Activated CD8-positive, alpha-beta memory T cell treated with anti-CD3 and anti-CD28 coated beads, Interleukin-2, amount 10 ng/mL, durations not matched to agents 7 days and 5 days (primary cell): Measurements from ENCODE around the gene TUBGCP4. TPM values are rescaled to one million over a fixed set of nuclear protein-coding genes. Genes with fewer than 3 reads are reported as not detected.
"Not testable (repeated sequence)": the region's sequence is repeated elsewhere in the genome, so short reads cannot be mapped to it uniquely, and the experiment has no call there.

Source experiments
- ATAC-seq: fragments of 150-1000 bp; cut with Tn5 transposase; one replicate; pipeline ENCODE4 v1.10.0; 2021; ENCODE audit warnings: moderate library complexity
- CTCF ChIA-PET: fragments of 350-600 bp; sonication (Branson Sonifier 250); formaldehyde crosslinking; loops from one replicate; lab custom pipeline; 2021; ENCODE audit warnings: antibody characterized with exemption; lab: Charles Lee
- DNase-seq: peaks from one replicate; pipeline ENCODE4 v3.0.0-alpha.2; 2020
- H3K27ac Mint-ChIP-seq: one replicate; pipeline ENCODE4 v1.8.0; 2021; ENCODE audit warnings: mild to moderate bottlenecking, mixed read lengths
- H3K27me3 Mint-ChIP-seq: one replicate; pipeline ENCODE4 v1.8.0; 2021; ENCODE audit warnings: mixed read lengths
- H3K36me3 Mint-ChIP-seq: one replicate; pipeline ENCODE4 v1.8.0; 2021; ENCODE audit warnings: mild to moderate bottlenecking, mixed read lengths
- H3K4me1 Mint-ChIP-seq: one replicate; pipeline ENCODE4 v1.8.0; 2021; ENCODE audit warnings: mixed read lengths
- H3K4me3 Mint-ChIP-seq: one replicate; pipeline ENCODE4 v1.8.0; 2021; ENCODE audit warnings: mild to moderate bottlenecking, moderate library complexity, mixed read lengths
- H3K9me3 Mint-ChIP-seq: one replicate; pipeline ENCODE4 v1.8.0; 2022; ENCODE audit warnings: low read depth, mixed read lengths
- total RNA-seq, 2 experiments: library from RNA; stranded (reverse); gene quantifications; one replicate each; pipeline ENCODE4 v1.2.3, GENCODE V29; 2021

The TUBGCP4 gene
- total RNA-seq, 2 experiments from 2014 or later: 38.9 to 49.9 TPM

DNA sequence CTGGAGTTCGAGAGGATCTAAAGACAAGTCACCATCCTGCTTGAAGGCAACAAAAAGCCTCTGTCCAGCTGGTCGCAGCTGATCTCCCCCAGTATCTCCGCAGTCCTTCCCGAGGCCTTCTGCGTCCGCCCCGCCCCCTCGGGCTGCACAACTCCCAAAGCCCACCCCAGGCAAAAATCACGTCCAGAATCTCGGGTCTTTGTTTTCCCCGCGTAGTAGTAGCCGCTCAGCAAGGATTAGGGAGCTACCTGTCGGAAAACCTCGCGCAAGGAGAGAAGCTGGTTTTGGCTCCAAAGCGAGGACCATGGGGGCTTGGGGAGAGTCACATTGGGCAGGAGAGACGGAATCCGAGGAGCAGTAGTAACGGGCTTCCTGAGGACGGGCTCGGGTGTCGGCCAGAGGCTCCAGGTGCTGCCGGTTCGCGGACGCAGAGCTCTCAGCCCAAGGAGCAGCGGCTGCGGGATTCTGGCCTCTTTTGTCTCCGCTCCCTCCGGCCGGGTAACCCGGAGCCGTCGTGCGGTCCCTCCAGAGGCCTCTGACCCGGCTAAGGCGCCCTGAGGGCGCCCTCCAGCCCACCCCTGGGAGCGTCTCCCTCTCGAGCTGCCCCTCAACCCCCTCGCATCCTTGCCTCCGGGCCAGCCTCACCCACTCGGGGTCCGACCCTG, 459 bp upstream of the TUBGCP4 start:
- H3K27me3 Mint-ChIP-seq: no peaks in the 10 kb centered on the region
- peaks cover 50% of the 10 kb centered on the region for H3K4me1 Mint-ChIP-seq
- CTCF ChIA-PET: interaction anchor here (0.6 to 3.1 kb wide), 8 partner anchors 10 to 379 kb away, joined by 3 to 8 read pairs (median 4); no protein-coding TSS in a partner anchor
- peak overlapping the region; percentile 58 for H3K27ac Mint-ChIP-seq
- peaks cover 14% of the 10 kb centered on the region for H3K9me3 Mint-ChIP-seq
- H3K4me3 Mint-ChIP-seq: peak overlapping the region; percentile 88
- peaks cover 52% of the 10 kb centered on the region for H3K36me3 Mint-ChIP-seq
- DNase-seq (no peak), ATAC-seq (peak; percentile 58)

DNA sequence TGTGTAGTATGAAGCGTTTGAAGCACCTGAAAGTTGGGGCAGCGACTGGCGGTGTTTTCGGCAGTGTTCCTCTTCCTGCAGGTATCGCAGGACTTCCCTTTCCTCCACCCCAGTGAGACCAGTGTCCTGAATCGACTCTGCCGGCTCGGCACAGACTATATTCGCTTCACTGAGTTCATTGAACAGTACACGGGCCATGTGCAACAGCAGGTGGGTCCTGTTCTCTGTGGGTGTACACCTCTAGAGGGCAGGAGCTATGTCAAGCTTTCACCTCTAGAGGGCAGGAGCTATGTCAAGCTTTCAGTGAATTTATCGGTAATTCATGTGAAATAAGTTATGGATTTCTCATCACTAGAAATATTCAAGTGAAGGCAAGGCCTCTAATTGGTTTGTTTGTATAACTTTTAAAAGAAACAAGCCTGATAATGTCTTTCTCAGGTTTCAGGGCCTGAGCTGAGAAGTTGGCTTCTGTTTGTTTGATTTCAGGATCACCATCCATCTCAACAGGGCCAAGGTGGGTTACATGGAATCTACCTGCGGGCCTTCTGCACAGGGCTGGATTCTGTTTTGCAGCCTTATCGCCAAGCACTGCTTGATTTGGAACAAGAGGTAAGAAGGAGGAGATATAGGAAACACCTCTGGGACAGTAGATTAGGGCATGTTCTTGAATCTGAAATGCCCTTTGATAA, 5.3 kb downstream of the TUBGCP4 start:
- no peaks in the 10 kb centered on the region for H3K9me3 Mint-ChIP-seq
- peaks cover 24% of the 10 kb centered on the region for H3K4me1 Mint-ChIP-seq
- no peaks in the 10 kb centered on the region for H3K27me3 Mint-ChIP-seq
- peak; percentile 56 for ATAC-seq
- peaks cover 43% of the 10 kb centered on the region for H3K36me3 Mint-ChIP-seq
- DNase-seq: peak; percentile 58
- no peak overlapping the region for H3K27ac Mint-ChIP-seq
- CTCF ChIA-PET: interaction anchor here (0.7 to 1.7 kb wide), 16 partner anchors 10 to 670 kb away, joined by 3 to 7 read pairs (median 3); partner anchors contain the start of gene ELL3
- H3K4me3 Mint-ChIP-seq: no peak overlapping the region

DNA sequence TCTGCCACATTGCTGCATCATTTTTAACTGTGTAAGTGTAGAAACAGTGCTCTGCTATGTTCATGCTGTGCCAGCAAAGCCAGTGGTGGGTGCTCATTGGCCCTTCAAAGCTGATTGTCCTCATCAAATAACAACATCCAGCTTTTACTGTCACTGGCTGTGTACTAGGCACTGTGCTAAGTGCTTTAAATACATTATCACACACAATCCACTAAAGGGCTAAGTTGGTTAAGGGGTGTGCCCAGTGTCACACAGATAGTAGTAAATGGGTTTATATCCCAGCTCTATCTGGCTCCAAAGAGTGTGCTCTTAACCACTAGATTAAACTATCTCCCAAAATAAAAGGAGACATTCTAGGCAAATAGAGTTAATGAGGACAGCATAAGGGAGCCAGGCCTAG, 7.7 kb downstream of the TUBGCP4 start:
- Mint-ChIP-seq H3K9me3 (no peaks in the 10 kb centered on the region), H3K4me1 (peaks cover 7% of the 10 kb centered on the region), H3K36me3 (peaks cover 50% of the 10 kb centered on the region), H3K27ac (no peak overlapping the region), H3K4me3 (no peak overlapping the region), H3K27me3 (no peaks in the 10 kb centered on the region)
- ATAC-seq (no peak), DNase-seq (no peak)
- CTCF ChIA-PET: interaction anchor here (1.2 kb wide), 1 partner anchor 93 kb away, joined by 3 read pairs; no protein-coding TSS in a partner anchor

DNA sequence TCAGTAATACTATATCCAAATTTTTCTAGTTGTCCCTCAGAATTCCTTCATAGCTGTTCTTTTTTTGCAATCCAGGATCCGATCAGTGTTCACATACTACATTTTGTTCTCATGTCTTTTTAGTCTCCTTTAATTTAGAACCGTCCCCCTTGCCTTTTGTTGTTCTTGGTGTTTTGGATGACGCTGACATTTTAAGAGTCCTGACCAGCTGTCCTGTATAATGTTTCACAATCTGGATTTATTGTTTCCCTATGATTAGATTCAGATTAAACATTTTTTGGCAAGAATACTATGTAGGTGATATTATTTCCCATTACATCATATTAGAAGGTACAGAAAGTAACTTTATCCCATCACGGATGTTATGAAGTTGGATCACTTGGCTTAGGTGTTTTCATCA, 11.4 kb downstream of the TUBGCP4 start:
- Mint-ChIP-seq H3K4me3 (no peak overlapping the region), H3K4me1 (peaks cover 5% of the 10 kb centered on the region), H3K36me3 (peaks cover 65% of the 10 kb centered on the region), H3K27me3 (no peaks in the 10 kb centered on the region), H3K27ac (no peak overlapping the region), H3K9me3 (no peaks in the 10 kb centered on the region)
- ATAC-seq (no peak), DNase-seq (no peak)
- CTCF ChIA-PET: no interaction called here

DNA sequence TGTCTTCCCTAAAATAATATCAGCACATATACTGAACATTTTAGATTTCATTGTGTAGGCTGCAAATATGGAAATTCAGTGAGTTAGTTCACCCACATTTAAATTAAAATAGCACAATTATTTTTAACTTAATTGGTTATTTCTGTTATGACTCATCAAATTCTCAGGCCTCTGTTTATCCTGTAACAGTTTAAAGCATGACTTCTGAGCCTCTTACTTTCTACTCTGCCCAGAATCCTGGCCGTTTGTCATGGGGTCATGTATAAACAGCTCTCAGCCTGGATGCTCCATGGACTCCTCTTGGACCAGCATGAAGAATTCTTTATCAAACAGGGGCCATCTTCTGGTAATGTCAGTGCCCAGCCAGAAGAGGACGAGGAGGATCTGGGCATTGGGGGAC, 12.2 kb downstream of the TUBGCP4 start:
- no peak for ATAC-seq
- no peaks in the 10 kb centered on the region for H3K9me3 Mint-ChIP-seq
- H3K27me3 Mint-ChIP-seq: no peaks in the 10 kb centered on the region

DNA sequence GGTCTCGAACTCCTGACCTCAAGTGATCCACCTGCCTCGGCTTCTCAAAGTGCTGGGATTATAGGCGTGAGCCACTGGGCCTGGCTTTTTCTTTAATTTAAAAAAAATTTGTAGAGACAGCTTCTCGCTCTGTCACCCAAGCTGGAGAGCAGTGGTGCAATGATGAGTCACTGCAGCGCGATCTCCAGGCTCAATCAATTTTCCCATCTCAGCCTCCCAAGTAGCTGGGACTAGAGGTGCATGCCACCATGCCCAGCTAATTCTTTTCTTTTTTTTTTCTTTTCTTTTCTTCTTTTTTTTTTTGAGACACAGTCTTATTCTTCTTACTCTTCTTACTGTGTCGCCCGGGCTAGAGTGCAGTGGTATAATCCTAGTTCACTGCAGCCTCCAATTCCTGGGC, 19.8 kb downstream of the TUBGCP4 start:
- DNase-seq (no peak), ATAC-seq (no peak)
- CTCF ChIA-PET: interaction anchor here (1.8 kb wide), 2 partner anchors 15 to 20 kb away, joined by 4 to 7 read pairs; partner anchors contain the start of genes TUBGCP4 and ZSCAN29
- Mint-ChIP-seq H3K4me1 (peaks cover 2% of the 10 kb centered on the region), H3K27ac (no peak overlapping the region), H3K4me3 (no peak overlapping the region), H3K36me3 (peaks cover 48% of the 10 kb centered on the region), H3K9me3 (no peaks in the 10 kb centered on the region), H3K27me3 (no peaks in the 10 kb centered on the region)

More for the DNA sequence above, 12.2 kb downstream of the TUBGCP4 start:
- H3K4me3 Mint-ChIP-seq: no peak overlapping the region
- peaks cover under 1% of the 10 kb centered on the region for H3K4me1 Mint-ChIP-seq
- CTCF ChIA-PET: no interaction called here
- H3K36me3 Mint-ChIP-seq: peaks cover 62% of the 10 kb centered on the region
- no peak for DNase-seq
- H3K27ac Mint-ChIP-seq: no peak overlapping the region

DNA sequence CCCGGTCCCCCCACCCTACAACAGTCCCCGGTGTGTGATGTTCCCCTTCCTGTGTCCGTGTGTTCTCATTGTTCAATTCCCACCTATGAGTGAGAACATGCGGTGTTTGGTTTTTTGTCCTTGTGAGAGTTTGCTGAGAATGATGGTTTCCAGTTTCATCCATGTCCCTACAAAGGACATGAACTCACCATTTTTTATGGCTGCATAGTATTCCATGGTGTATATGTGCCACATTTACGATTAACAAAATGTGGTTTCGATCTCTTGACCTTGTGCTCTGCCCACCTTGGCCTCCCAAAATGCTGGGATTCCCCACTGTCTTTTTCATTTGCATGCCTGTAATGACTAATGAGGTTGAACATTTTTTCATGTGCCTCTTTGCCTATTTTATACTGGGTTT, 22.7 kb downstream of the TUBGCP4 start:
- H3K4me3 Mint-ChIP-seq, H3K27ac Mint-ChIP-seq, H3K9me3 Mint-ChIP-seq, ATAC-seq, H3K27me3 Mint-ChIP-seq, DNase-seq, H3K4me1 Mint-ChIP-seq: not testable (repeated sequence)
- H3K36me3 Mint-ChIP-seq: peaks cover 45% of the 10 kb centered on the region
- CTCF ChIA-PET: interaction anchor here (0.6 to 1.4 kb wide), 3 partner anchors 18 to 154 kb away, joined by 3 to 4 read pairs (median 3); no protein-coding TSS in a partner anchor

DNA sequence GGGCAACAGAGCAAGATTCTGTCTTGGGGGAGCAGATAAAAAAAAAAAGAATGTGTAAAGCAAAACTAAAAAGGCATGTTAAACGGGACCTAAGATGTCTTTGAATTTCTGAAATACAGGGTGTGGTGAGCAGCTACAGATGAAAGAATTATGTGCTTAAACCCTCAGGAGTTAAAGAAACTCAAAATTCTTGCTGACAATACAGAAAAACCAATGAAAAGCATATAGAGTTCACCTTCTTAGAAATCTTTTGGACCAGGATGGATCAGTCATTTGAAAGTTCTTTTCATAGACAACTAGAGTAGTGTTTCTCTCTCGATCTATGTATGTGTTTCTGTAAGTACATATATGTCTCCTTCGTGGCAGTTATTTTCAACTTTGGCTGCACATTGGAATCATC, 31.4 kb downstream of the TUBGCP4 start:
- no peaks in the 10 kb centered on the region for H3K27me3 Mint-ChIP-seq
- no peak overlapping the region for H3K4me3 Mint-ChIP-seq
- H3K36me3 Mint-ChIP-seq: peaks cover 56% of the 10 kb centered on the region
- no peaks in the 10 kb centered on the region for H3K4me1 Mint-ChIP-seq
- ATAC-seq (no peak), DNase-seq (no peak)
- H3K27ac Mint-ChIP-seq: no peak overlapping the region
- H3K9me3 Mint-ChIP-seq: no peaks in the 10 kb centered on the region
- CTCF ChIA-PET: no interaction called here

DNA sequence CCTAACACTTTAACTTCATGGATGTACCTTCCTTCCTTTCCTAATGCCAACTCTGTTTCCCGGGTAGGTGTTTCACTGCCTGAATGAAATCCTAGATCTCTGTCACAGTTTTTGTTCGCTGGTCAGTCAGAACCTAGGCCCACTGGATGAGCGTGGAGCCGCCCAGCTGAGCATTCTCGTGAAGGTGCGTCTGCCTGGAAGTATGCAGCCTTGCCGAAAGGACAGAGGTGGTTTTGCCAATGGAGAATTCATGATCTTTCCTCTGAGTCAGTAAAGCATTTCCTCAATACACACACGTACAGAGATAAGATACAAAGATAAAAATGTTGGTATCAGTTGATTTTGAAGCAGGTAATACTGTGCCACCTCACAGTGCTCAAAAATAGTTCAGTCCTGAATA, 32.7 kb downstream of the TUBGCP4 start:
- no peak overlapping the region for H3K27ac Mint-ChIP-seq
- H3K4me3 Mint-ChIP-seq: no peak overlapping the region
- DNase-seq: no peak
- peaks cover 63% of the 10 kb centered on the region for H3K36me3 Mint-ChIP-seq
- CTCF ChIA-PET: interaction anchor here (1.5 kb wide), 1 partner anchor 27 kb away, joined by 4 read pairs; no protein-coding TSS in a partner anchor
- no peaks in the 10 kb centered on the region for H3K9me3 Mint-ChIP-seq
- H3K27me3 Mint-ChIP-seq: no peaks in the 10 kb centered on the region
- H3K4me1 Mint-ChIP-seq: no peaks in the 10 kb centered on the region
- no peak for ATAC-seq

DNA sequence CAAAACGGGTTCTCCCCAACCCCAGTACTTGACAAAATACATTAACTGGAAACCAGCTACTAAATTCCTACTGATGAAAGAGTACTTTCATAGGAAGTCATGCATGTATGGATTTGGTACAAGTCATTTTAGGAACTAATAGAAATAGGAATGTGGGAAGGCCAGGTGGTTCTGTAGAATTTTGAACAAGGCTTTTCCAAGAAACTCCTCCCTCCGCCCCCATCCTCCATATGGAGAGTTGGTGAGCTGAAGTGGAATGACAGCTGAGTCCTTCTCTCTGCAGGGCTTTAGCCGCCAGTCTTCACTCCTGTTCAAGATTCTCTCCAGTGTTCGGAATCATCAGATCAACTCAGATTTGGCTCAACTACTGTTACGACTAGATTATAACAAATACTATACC, 33.2 kb downstream of the TUBGCP4 start:
- CTCF ChIA-PET: interaction anchor here (1.5 kb wide), 1 partner anchor 28 kb away, joined by 4 read pairs; no protein-coding TSS in a partner anchor
- no peaks in the 10 kb centered on the region for H3K9me3 Mint-ChIP-seq
- peaks cover 64% of the 10 kb centered on the region for H3K36me3 Mint-ChIP-seq
- H3K4me1 Mint-ChIP-seq: no peaks in the 10 kb centered on the region
- H3K4me3 Mint-ChIP-seq: no peak overlapping the region
- DNase-seq (no peak), ATAC-seq (no peak)
- no peaks in the 10 kb centered on the region for H3K27me3 Mint-ChIP-seq
- H3K27ac Mint-ChIP-seq: no peak overlapping the region

DNA sequence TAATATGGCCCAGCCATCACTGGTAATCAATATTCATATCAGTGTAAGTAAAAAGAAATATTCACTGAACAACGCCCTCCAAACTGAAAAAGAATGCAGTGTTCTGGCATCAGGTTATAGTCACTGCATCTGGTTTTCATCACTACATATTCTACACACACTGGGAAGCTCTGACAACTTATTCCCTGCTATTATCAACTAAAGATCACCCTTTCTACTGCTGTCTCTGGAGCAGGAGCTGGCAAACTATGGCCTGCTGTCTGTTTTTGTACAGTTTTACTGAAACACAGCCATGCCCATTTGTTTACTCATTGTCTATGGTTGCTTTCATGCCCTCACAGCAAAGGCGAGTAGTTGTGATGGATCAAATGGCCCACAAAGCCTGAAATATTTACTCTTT, 35.3 kb downstream of the TUBGCP4 start:
- Mint-ChIP-seq H3K9me3 (no peaks in the 10 kb centered on the region), H3K4me1 (no peaks in the 10 kb centered on the region), H3K27ac (no peak overlapping the region), H3K4me3 (no peak overlapping the region), H3K36me3 (peaks cover 63% of the 10 kb centered on the region), H3K27me3 (no peaks in the 10 kb centered on the region)
- CTCF ChIA-PET: no interaction called here
- ATAC-seq: no peak
- no peak for DNase-seq

DNA sequence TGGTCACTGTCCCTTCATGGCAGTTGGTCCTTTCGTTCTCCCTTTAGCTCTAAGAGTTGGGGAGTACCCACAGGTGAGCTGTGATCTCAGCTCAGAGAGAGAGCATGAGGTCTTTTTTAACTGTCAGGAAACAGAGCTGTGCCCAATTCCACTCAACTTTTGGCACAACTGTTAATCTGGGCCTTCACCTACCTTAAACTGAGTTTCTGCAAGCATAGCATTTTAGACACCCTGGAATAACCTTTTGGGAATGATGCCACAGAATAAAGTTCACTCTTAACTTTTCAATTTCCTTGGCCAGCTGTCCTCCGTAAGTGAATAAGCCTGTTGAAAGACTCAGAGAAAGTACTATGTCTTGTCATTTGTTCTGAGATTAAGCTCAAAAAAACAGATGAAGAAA, 35.9 kb downstream of the TUBGCP4 start:
- no peak for ATAC-seq
- Mint-ChIP-seq H3K27ac (no peak overlapping the region), H3K4me3 (no peak overlapping the region), H3K9me3 (no peaks in the 10 kb centered on the region), H3K36me3 (peaks cover 60% of the 10 kb centered on the region), H3K4me1 (no peaks in the 10 kb centered on the region), H3K27me3 (no peaks in the 10 kb centered on the region)
- CTCF ChIA-PET: no interaction called here
- DNase-seq: no peak

DNA sequence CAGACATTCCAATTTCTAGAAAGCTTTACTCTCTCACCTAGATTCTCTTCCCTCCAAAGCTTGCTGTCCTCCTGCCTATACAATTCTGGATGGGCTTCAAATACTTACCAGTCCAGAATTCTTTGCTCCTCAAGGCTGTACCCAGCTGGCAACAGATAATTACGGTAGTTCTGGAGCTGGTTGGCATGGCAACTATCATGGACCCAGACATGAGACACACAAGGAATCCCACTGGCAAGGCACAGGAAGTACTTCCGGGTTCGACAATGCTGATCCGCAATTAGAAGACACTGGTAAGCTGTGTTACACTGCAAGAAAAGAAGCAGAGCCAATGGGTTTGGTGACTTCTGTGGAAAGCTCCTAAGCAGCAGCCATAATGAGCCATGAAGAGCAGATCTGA, 37.9 kb downstream of the TUBGCP4 start:
- Mint-ChIP-seq H3K36me3 (peaks cover 51% of the 10 kb centered on the region), H3K9me3 (no peaks in the 10 kb centered on the region), H3K27me3 (no peaks in the 10 kb centered on the region), H3K4me3 (no peak overlapping the region), H3K27ac (no peak overlapping the region), H3K4me1 (no peaks in the 10 kb centered on the region)
- ATAC-seq: no peak
- CTCF ChIA-PET: no interaction called here
- DNase-seq: no peak
